ENCODE data around the gene FBXO36. TPM values are rescaled to one million over a fixed set of nuclear protein-coding genes. Genes with fewer than 3 reads are reported as not detected.
"Not testable (repeated sequence)": the region's sequence is repeated elsewhere in the genome, so short reads cannot be mapped to it uniquely, and the experiment has no call there.

FBXO36 gene
- total and polyA plus RNA-seq, 4 donors: 0.56 to 1.3 (median 0.69) TPM

DNA sequence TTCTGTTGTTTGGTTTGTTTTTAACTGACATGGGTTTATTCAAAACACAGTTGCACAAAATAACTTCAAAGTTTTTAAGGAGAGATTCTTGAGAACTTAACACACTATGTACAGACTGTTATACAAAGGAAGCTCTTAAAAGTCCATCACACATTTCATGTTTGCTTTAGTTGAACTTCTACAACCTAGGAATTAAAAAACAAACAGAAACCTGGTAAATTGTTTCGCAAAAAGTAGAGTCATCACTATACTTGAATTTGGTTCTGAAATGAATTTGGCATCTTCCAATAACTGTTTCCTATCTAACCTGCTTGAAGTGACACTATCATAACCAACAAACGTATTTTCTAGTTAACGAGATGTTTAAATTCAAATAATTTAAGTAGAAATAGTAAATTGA is 22.3 kb upstream of the FBXO36 start:
- no peak for DNase-seq (ENCODE audit: low spot score)
- H3K27ac ChIP-seq (ENCODE audit: low read depth in 1 of 2, low read length in 2 of 2): no peak overlapping the region
- H3K9me3 ChIP-seq (ENCODE audit: control insufficient read depth in 4 of 4, low read length in 3 of 4): no peaks in the 10 kb centered on the region
- 64% methylated on average over 3 of the region's 3 CpGs for WGBS
- H3K36me3 ChIP-seq (ENCODE audit: control insufficient read depth in 4 of 4, insufficient read depth in 3 of 4, low read depth in 1 of 4, low read length in 3 of 4): peaks cover 0 to 6% (median 2%) of the 10 kb centered on the region in 4 donors
- no peak overlapping the region for H3K4me3 ChIP-seq (ENCODE audit: low read depth in 1 of 3, low read length in 3 of 3)
- no peak for TF ChIP-seq FOXA2 (IDR thresholded peaks at IDR 0.05)
- TF ChIP-seq HNF4A (conservative IDR thresholded peaks at IDR 0.05): peak in 1 of 2 donors; percentile 17
- TF ChIP-seq RXRA (IDR thresholded peaks at IDR 0.05): peak; percentile 9 to 17
- no peak for TF ChIP-seq SP1 (IDR thresholded peaks at IDR 0.05)
- no peak for TF ChIP-seq YY1 (IDR thresholded peaks at IDR 0.05)
- no peak for TF ChIP-seq RAD21 (IDR thresholded peaks at IDR 0.05)
- TF ChIP-seq, protein P1, sequence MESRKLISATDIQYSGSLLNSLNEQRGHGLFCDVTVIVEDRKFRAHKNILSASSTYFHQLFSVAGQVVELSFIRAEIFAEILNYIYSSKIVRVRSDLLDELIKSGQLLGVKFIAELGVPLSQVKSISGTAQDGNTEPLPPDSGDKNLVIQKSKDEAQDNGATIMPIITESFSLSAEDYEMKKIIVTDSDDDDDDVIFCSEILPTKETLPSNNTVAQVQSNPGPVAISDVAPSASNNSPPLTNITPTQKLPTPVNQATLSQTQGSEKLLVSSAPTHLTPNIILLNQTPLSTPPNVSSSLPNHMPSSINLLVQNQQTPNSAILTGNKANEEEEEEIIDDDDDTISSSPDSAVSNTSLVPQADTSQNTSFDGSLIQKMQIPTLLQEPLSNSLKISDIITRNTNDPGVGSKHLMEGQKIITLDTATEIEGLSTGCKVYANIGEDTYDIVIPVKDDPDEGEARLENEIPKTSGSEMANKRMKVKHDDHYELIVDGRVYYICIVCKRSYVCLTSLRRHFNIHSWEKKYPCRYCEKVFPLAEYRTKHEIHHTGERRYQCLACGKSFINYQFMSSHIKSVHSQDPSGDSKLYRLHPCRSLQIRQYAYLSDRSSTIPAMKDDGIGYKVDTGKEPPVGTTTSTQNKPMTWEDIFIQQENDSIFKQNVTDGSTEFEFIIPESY (IDR thresholded peaks at IDR 0.05): no peak
- H3K9ac ChIP-seq (ENCODE audit: low read depth in 1 of 2, low read length in 2 of 2): no peak overlapping the region
- peaks cover 7 to 20% (median 16%) of the 10 kb centered on the region in 4 donors for H3K4me1 ChIP-seq (ENCODE audit: control insufficient read depth in 4 of 4, insufficient read depth in 4 of 4, low read length in 3 of 4)
- no peaks in the 10 kb centered on the region for H3K27me3 ChIP-seq (ENCODE audit: control insufficient read depth in 4 of 4, insufficient read depth in 4 of 4, low read length in 3 of 4)

DNA sequence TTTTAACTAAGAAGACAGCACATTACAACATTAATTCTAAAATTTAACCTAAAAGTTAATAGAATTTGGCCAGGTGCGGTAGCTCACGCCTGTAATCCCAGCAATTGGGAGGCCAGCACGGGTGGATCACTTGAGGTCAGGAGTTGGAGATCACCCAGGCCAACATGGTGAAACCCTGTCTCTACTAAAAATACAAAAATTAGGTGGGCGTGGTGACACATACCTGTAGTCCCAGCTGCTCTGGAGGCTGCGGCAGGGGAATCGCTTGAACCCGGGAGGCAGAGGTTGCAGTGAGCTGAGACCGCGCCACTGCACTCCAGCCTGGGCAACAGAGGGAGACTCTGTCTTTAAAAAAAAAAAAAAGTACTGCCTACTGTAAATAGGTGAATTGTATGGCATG is 21.8 kb upstream of the FBXO36 start:
- 86% methylated on average over 9 of the region's 9 CpGs for WGBS
- not testable (repeated sequence) for H3K27ac ChIP-seq (ENCODE audit: low read depth in 1 of 2, low read length in 2 of 2)

DNA sequence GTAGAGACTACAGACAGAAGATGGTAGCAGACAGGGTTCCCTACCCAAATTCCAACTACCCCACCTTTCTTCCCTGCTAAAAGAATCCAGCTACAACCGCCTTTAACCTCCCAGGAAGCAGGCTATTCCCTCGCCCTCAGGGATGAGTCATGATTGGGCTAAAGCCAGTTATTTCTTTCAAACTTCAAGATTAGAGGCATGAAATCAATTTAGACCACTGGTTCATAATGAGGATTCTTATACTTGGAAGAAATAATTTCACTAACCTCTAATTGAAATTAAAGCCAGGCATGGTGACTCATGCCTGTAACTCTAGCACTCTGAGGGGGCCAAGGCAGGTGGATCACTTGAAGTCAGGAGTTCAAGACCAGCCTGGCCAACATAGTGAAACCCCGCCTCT is 20.5 kb upstream of the FBXO36 start:
- Histone ChIP-seq H3K4me1 (ENCODE audit: control insufficient read depth in 4 of 4, insufficient read depth in 4 of 4, low read length in 3 of 4) (peaks cover 5 to 20% (median 16%) of the 10 kb centered on the region in 4 donors), H3K27me3 (ENCODE audit: control insufficient read depth in 4 of 4, insufficient read depth in 4 of 4, low read length in 3 of 4) (no peaks in the 10 kb centered on the region), H3K9ac (ENCODE audit: low read depth in 1 of 2, low read length in 2 of 2) (no peak overlapping the region), H3K27ac (ENCODE audit: low read depth in 1 of 2, low read length in 2 of 2) (peak overlapping the region; percentile 36 to 41), H3K4me3 (ENCODE audit: low read depth in 1 of 3, low read length in 3 of 3) (no peak overlapping the region), H3K9me3 (ENCODE audit: control insufficient read depth in 4 of 4, low read length in 3 of 4) (no peaks in the 10 kb centered on the region), H3K36me3 (ENCODE audit: control insufficient read depth in 4 of 4, insufficient read depth in 3 of 4, low read depth in 1 of 4, low read length in 3 of 4) (peaks cover 0 to 7% (median 2%) of the 10 kb centered on the region in 4 donors)
- WGBS: 64% methylated on average over 3 of the region's 3 CpGs
- TF ChIP-seq RAD21 (IDR thresholded peaks at IDR 0.05): no peak
- TF ChIP-seq RXRA (IDR thresholded peaks at IDR 0.05): no peak
- peak; percentile 68 to 76 for TF ChIP-seq JUND (IDR thresholded peaks at IDR 0.05)
- no peak for TF ChIP-seq FOXA1 (IDR thresholded peaks at IDR 0.05)
- TF ChIP-seq, protein P1 (IDR thresholded peaks at IDR 0.05): no peak
- no peak for TF ChIP-seq FOXA2 (IDR thresholded peaks at IDR 0.05)
- DNase-seq (ENCODE audit: low spot score): no peak

More for the DNA sequence above, 21.8 kb upstream of the FBXO36 start:
- not testable (repeated sequence) for H3K4me3 ChIP-seq (ENCODE audit: low read depth in 1 of 3, low read length in 3 of 3); H3K27me3 ChIP-seq (ENCODE audit: control insufficient read depth in 4 of 4, insufficient read depth in 4 of 4, low read length in 3 of 4); H3K9me3 ChIP-seq (ENCODE audit: control insufficient read depth in 4 of 4, low read length in 3 of 4); H3K36me3 ChIP-seq (ENCODE audit: control insufficient read depth in 4 of 4, insufficient read depth in 3 of 4, low read depth in 1 of 4, low read length in 3 of 4); DNase-seq (ENCODE audit: low spot score); H3K9ac ChIP-seq (ENCODE audit: low read depth in 1 of 2, low read length in 2 of 2)
- peaks cover 7 to 20% (median 16%) of the 10 kb centered on the region in 4 donors for H3K4me1 ChIP-seq (ENCODE audit: control insufficient read depth in 4 of 4, insufficient read depth in 4 of 4, low read length in 3 of 4)

DNA sequence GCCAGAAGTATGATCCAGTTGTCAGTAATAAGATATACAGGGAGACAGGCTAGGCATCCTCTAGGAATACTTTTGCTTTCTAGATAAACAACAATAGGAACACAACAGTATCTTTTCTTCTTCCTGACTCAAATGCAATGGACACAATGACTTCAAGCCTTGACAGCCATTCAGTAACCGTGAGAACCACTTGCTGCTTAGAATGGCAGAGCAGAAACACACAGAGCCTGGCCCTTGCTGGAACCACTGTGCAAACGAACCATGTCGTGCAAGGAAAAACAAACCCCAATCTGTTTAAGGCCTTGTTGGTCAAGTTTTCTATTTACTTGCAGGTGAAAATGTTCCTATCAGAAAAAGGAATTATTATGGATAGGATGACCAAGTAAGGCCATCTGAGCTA is 19.3 kb upstream of the FBXO36 start:
- DNase-seq (ENCODE audit: low spot score): no peak
- TF ChIP-seq HNF4A (conservative IDR thresholded peaks at IDR 0.05) (no peak), FOXA2 (IDR thresholded peaks at IDR 0.05) (no peak), HNF4G (IDR thresholded peaks at IDR 0.05) (no peak), JUND (IDR thresholded peaks at IDR 0.05) (no peak), NR2F2 (IDR thresholded peaks at IDR 0.05) (no peak), TAF1 (conservative IDR thresholded peaks at IDR 0.05) (no peak)
- TF ChIP-seq, protein P2, sequence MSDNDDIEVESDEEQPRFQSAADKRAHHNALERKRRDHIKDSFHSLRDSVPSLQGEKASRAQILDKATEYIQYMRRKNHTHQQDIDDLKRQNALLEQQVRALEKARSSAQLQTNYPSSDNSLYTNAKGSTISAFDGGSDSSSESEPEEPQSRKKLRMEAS (IDR thresholded peaks at IDR 0.05): no peak
- TF ChIP-seq, protein P1 (IDR thresholded peaks at IDR 0.05): no peak
- TF ChIP-seq, protein P3, sequence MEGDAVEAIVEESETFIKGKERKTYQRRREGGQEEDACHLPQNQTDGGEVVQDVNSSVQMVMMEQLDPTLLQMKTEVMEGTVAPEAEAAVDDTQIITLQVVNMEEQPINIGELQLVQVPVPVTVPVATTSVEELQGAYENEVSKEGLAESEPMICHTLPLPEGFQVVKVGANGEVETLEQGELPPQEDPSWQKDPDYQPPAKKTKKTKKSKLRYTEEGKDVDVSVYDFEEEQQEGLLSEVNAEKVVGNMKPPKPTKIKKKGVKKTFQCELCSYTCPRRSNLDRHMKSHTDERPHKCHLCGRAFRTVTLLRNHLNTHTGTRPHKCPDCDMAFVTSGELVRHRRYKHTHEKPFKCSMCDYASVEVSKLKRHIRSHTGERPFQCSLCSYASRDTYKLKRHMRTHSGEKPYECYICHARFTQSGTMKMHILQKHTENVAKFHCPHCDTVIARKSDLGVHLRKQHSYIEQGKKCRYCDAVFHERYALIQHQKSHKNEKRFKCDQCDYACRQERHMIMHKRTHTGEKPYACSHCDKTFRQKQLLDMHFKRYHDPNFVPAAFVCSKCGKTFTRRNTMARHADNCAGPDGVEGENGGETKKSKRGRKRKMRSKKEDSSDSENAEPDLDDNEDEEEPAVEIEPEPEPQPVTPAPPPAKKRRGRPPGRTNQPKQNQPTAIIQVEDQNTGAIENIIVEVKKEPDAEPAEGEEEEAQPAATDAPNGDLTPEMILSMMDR (IDR thresholded peaks at IDR 0.05; ENCODE audit: low read depth, low read length, missing input control): no peak
- TF ChIP-seq, protein P4, sequence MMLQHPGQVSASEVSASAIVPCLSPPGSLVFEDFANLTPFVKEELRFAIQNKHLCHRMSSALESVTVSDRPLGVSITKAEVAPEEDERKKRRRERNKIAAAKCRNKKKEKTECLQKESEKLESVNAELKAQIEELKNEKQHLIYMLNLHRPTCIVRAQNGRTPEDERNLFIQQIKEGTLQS (IDR thresholded peaks at IDR 0.05): no peak
- Histone ChIP-seq H3K9ac (ENCODE audit: low read depth in 1 of 2, low read length in 2 of 2) (no peak overlapping the region), H3K27me3 (ENCODE audit: control insufficient read depth in 4 of 4, insufficient read depth in 4 of 4, low read length in 3 of 4) (no peaks in the 10 kb centered on the region), H3K4me3 (ENCODE audit: low read depth in 1 of 3, low read length in 3 of 3) (no peak overlapping the region), H3K27ac (ENCODE audit: low read depth in 1 of 2, low read length in 2 of 2) (no peak overlapping the region), H3K9me3 (ENCODE audit: control insufficient read depth in 4 of 4, low read length in 3 of 4) (no peaks in the 10 kb centered on the region), H3K36me3 (ENCODE audit: control insufficient read depth in 4 of 4, insufficient read depth in 3 of 4, low read depth in 1 of 4, low read length in 3 of 4) (peaks cover 0 to 12% (median 5%) of the 10 kb centered on the region in 4 donors), H3K4me1 (ENCODE audit: control insufficient read depth in 4 of 4, insufficient read depth in 4 of 4, low read length in 3 of 4) (peaks cover 5 to 20% (median 16%) of the 10 kb centered on the region in 4 donors)
- WGBS: 67% methylated on average over 3 of the region's 3 CpGs
